Right lobe of liver (tissue), 6 donors: ENCODE measurements around the gene DEFB132. TPM values are rescaled to one million over a fixed set of nuclear protein-coding genes. Genes with fewer than 3 reads are reported as not detected.

Experiments used
- ATAC-seq, 4 donors: fragments of 200-7000 bp; cut with Tn5 transposase; one replicate each; pipeline ENCODE4 v1.9.1; 2020; ENCODE audit warnings: mild to moderate bottlenecking in 4 of 4, moderate library complexity in 4 of 4
- DNase-seq, 3 donors: peaks; one replicate each; pipeline ENCODE4 v3.0.0-alpha.2; 2020
- H3K27ac ChIP-seq, 3 donors: fragments of 200-600 bp; one replicate each; pipeline ENCODE4 v1.8.0; 2022
- H3K27me3 ChIP-seq, 2 donors: fragments of 200-600 bp; one replicate each; pipeline ENCODE4 v1.8.0; 2022
- H3K36me3 ChIP-seq, 4 donors: fragments of 200-600 bp; sonication (generic) in 1 of 4; one replicate each; pipeline versions ENCODE4 v1.5.1 to v1.8.0; 2017 to 2022; ENCODE audit warnings: control low read depth in 1 of 4
- H3K4me1 ChIP-seq, 4 donors: fragments of 200-600 bp; sonication (generic) in 1 of 4; one replicate each; pipeline versions ENCODE4 v1.5.1 to v1.8.0; 2017 to 2022; ENCODE audit warnings: control low read depth in 1 of 4
- H3K4me3 ChIP-seq, 3 donors: fragments of 200-600 bp; one replicate each; pipeline ENCODE4 v1.8.0; 2022
- H3K9me3 ChIP-seq, 4 donors: fragments of 200-600 bp; sonication (generic) in 1 of 4; one replicate each; pipeline versions ENCODE4 v1.5.1 to v1.8.0; 2017 to 2022; ENCODE audit warnings: control low read depth in 1 of 4
- CTCF ChIP-seq, 4 donors: fragments of 200-600 bp in 3 of 4; fragments of 450-650 bp in 1 of 4; IDR thresholded peaks; one replicate each; pipeline versions ENCODE4 v1.5.1 to v1.8.0; 2016 to 2022; ENCODE audit warnings: antibody characterized with exemption in 4 of 4, mild to moderate bottlenecking in 2 of 4
- POLR2A ChIP-seq: fragments of 450-650 bp; IDR thresholded peaks from one replicate; pipeline ENCODE4 v1.6.1; 2017; ENCODE audit warnings: antibody characterized with exemption, mild to moderate bottlenecking
- WGBS: methylation state at CpG from one replicate; pipeline ENCODE4 v1.1.6; 2018; ENCODE audit warnings: low coverage, low lambda C conversion rate; ENCODE audit not compliant: insufficient coverage; ENCODE audit errors: missing lambda C conversion rate; 5-methylcytosine and 5-hydroxymethylcytosine counted together
- intact Hi-C, 2 donors: fragments of 100-400 bp; cut with DNase I; formaldehyde crosslinking; loops; one replicate each; pipeline versions ENCODE4 v1.11.2 to v1.14.1; 2022
- total RNA-seq, 6 experiments: library from RNA; depleted of rRNA in 2 of 6; stranded (reverse); fragments of >200 nt in 2 of 6; fragmentation: NEBNext Ultra II Directional in 3 of 6; extraction: Animal tissue kit (Norgen Biotek cat#: 25700) in 3 of 6; gene quantifications; one replicate each; pipeline versions ENCODE4 v1.1.0 to v1.2.4, GENCODE V29; 2016 to 2023
- donor health status: DM: no; HTN: yes; CAD: no.
- donor health status: DM: no; HTN: no; CAD: no.
- donor health status: DM: no; HTN: no; CAD: no.
- donor health status: DM: no; HTN: yes; CAD: no.
- donor health status: DM: no; HTN: yes; CAD: no.

DEFB132 gene
- total RNA-seq, 6 experiments from 2014 or later = 0.30 to 0.35 (median 0.31) TPM; not detected in 3

GRCh38 chr20:258269-258858 is 840 bp downstream of the DEFB132 start:
- DNase-seq = no peak
- Histone ChIP-seq H3K27me3 (no peaks in the 10 kb centered on the region), H3K27ac (no peak overlapping the region), H3K36me3 (no peaks in the 10 kb centered on the region), H3K9me3 (no peaks in the 10 kb centered on the region), H3K4me3 (no peak overlapping the region), H3K4me1 (peaks cover 0 to 14% (median 6%) of the 10 kb centered on the region in 4 donors)
- ATAC-seq = no peak
- TF ChIP-seq CTCF (IDR thresholded peaks at IDR 0.05) (no peak), POLR2A (no peak)
- 48% methylated on average over 4 of the region's 4 CpGs for WGBS
- intact Hi-C loops = no loop called here

- intact Hi-C loops = no loop called here
- Histone ChIP-seq H3K9me3 (no peaks in the 10 kb centered on the region), H3K4me1 (peaks cover 0 to 14% (median 6%) of the 10 kb centered on the region in 4 donors), H3K36me3 (no peaks in the 10 kb centered on the region), H3K27ac (no peak overlapping the region), H3K4me3 (no peak overlapping the region), H3K27me3 (no peaks in the 10 kb centered on the region)
- DNase-seq (no peak), ATAC-seq (peak in 2 of 4 donors; percentile 22 to 27)
- no peak for TF ChIP-seq CTCF (IDR thresholded peaks at IDR 0.05)
- no peak for TF ChIP-seq POLR2A
- WGBS = 62% methylated on average over 8 of the region's 8 CpGs
These were observed 1.4 kb downstream of the DEFB132 start for GRCh38 chr20:258963-259362.

- intact Hi-C loops = no loop called here
- no peak overlapping the region for H3K4me3 ChIP-seq
- ATAC-seq = no peak
- H3K27me3 ChIP-seq = no peaks in the 10 kb centered on the region
- no peaks in the 10 kb centered on the region for H3K36me3 ChIP-seq
- H3K9me3 ChIP-seq = no peaks in the 10 kb centered on the region
- 63% methylated on average over 2 of the region's 2 CpGs for WGBS
- no peak for DNase-seq
- TF ChIP-seq CTCF (IDR thresholded peaks at IDR 0.05) (no peak), POLR2A (no peak)
- no peak overlapping the region for H3K27ac ChIP-seq
- peaks cover 0 to 14% (median 6%) of the 10 kb centered on the region in 4 donors for H3K4me1 ChIP-seq
These were observed 2.5 kb downstream of the DEFB132 start for GRCh38 chr20:259981-260380.

GRCh38 chr20:263701-264100 is 6.2 kb downstream of the DEFB132 start:
- ATAC-seq (no peak), DNase-seq (no peak)
- H3K9me3 ChIP-seq = no peaks in the 10 kb centered on the region

More at GRCh38 chr20:263701-264100, 6.2 kb downstream of the DEFB132 start:
- 82% methylated on average over 3 of the region's 13 CpGs for WGBS
- Histone ChIP-seq H3K4me1 (peaks cover 0 to 7% (median 3%) of the 10 kb centered on the region in 4 donors), H3K36me3 (no peaks in the 10 kb centered on the region), H3K27me3 (no peaks in the 10 kb centered on the region), H3K27ac (no peak overlapping the region), H3K4me3 (no peak overlapping the region)
- no peak for TF ChIP-seq POLR2A
- TF ChIP-seq CTCF (IDR thresholded peaks at IDR 0.05) = no peak
- intact Hi-C loops = no loop called here
